ENCODE measurements around the gene PAQR4.
"Not testable (repeated sequence)": the region's sequence is repeated elsewhere in the genome, so short reads cannot be mapped to it uniquely, and the experiment has no call there.

The PAQR4 gene

GRCh38 chr16:2968738-2969544 is at the start of gene PAQR4:
PAQR4 (plus strand) TSS chr16:2969348; CDS start chr16:2969675, 327 bp downstream.
- peak; percentile 71 for DNase-seq (ENCODE audit: low read depth)

GRCh38 chr16:2919511-2920255 is 49.5 kb upstream of the PAQR4 start:
- DNase-seq (ENCODE audit: low read depth), result peak; percentile 35

GRCh38 chr16:2923481-2923880 is 45.7 kb upstream of the PAQR4 start:
- DNase-seq (ENCODE audit: low read depth), result no peak

- no peak for DNase-seq (ENCODE audit: low read depth)
Observed at GRCh38 chr16:2924901-2925755, 44.0 kb upstream of the PAQR4 start.

GRCh38 chr16:2925951-2926649 is 43.0 kb upstream of the PAQR4 start:
- DNase-seq (ENCODE audit: low read depth), result no peak

GRCh38 chr16:2926650-2926999 is 42.5 kb upstream of the PAQR4 start:
- no peak for DNase-seq (ENCODE audit: low read depth)

GRCh38 chr16:2927010-2927646 is 42.0 kb upstream of the PAQR4 start:
- DNase-seq (ENCODE audit: low read depth), result peak; percentile 75

- DNase-seq (ENCODE audit: low read depth), result not testable (repeated sequence)
Observed at GRCh38 chr16:2928151-2928550, 41.0 kb upstream of the PAQR4 start.

- DNase-seq (ENCODE audit: low read depth), result no peak
Observed at GRCh38 chr16:2928796-2929195, 40.4 kb upstream of the PAQR4 start.

- no peak for DNase-seq (ENCODE audit: low read depth)
Observed at GRCh38 chr16:2929693-2930092, 39.5 kb upstream of the PAQR4 start.

- DNase-seq (ENCODE audit: low read depth), result no peak
Observed at GRCh38 chr16:2930236-2930635, 38.9 kb upstream of the PAQR4 start.

- DNase-seq (ENCODE audit: low read depth), result not testable (repeated sequence)
Observed at GRCh38 chr16:2931231-2931914, 37.8 kb upstream of the PAQR4 start.

- DNase-seq (ENCODE audit: low read depth), result no peak
Observed at GRCh38 chr16:2933136-2933535, 36.0 kb upstream of the PAQR4 start.

- DNase-seq (ENCODE audit: low read depth), result no peak
Observed at GRCh38 chr16:2933701-2934100, 35.4 kb upstream of the PAQR4 start.

GRCh38 chr16:2934450-2934849 is 34.7 kb upstream of the PAQR4 start:
- DNase-seq (ENCODE audit: low read depth), result no peak

- DNase-seq (ENCODE audit: low read depth), result no peak
Observed at GRCh38 chr16:2936436-2937011, 32.6 kb upstream of the PAQR4 start.

- DNase-seq (ENCODE audit: low read depth), result no peak
Observed at GRCh38 chr16:2937170-2937569, 32.0 kb upstream of the PAQR4 start.

GRCh38 chr16:2938206-2938605 is 30.9 kb upstream of the PAQR4 start:
- no peak for DNase-seq (ENCODE audit: low read depth)

GRCh38 chr16:2939968-2940367 is 29.2 kb upstream of the PAQR4 start:
- DNase-seq (ENCODE audit: low read depth), result no peak

GRCh38 chr16:2942045-2942444 is 27.1 kb upstream of the PAQR4 start:
- no peak for DNase-seq (ENCODE audit: low read depth)

Measured in stimulated activated CD8-positive, alpha-beta memory T cell treated with anti-CD3 and anti-CD28 coated beads, Interleukin-4, amount 100 ng/mL, for 24 hours (primary cell).